ENCODE measurements around the gene OR4D6.
A peak's percentile ranks its signal among the peaks of the same experiment; 100 is the strongest.

The OR4D6 gene

GRCh38 chr11:59426361-59427067 is 30.2 kb upstream of the OR4D6 start, which contains the start of gene OR5A2:
Gene OR5A2 (minus strand): TSS chr11:59426413. CDS start chr11:59422953, 3,460 bp downstream.
- no CpG with 5 or more reads among the region's 5 CpGs for WGBS, 2 donors (ENCODE audit: extremely low coverage in 2 of 2, insufficient read length in 2 of 2, insufficient replicate concordance in 1 of 2)

GRCh38 chr11:59427068-59427382 is 29.7 kb upstream of the OR4D6 start:
- Histone ChIP-seq H3K4me3 (ENCODE audit: low read length in 2 of 2) (no peak overlapping the region), H3K4me1 (ENCODE audit: control insufficient read depth in 2 of 2, insufficient read depth in 1 of 2, low read depth in 1 of 2, low read length in 2 of 2) (peaks cover 6 to 10% of the 10 kb centered on the region in 2 donors), H3K36me3 (replicated peaks in 1 of 2; ENCODE audit: control insufficient read depth in 2 of 2, insufficient read depth in 2 of 2, low read length in 2 of 2) (no peaks in the 10 kb centered on the region), H2AK5ac (ENCODE audit: low read depth, low read length) (no peak overlapping the region), H2BK5ac (ENCODE audit: low read length) (no peak overlapping the region), H2BK15ac (ENCODE audit: low read length) (no peak overlapping the region), H3K4me2 (ENCODE audit: insufficient read depth, low read length, poor library complexity, severe bottlenecking) (no peak overlapping the region), H4K91ac (ENCODE audit: low read depth, low read length, poor library complexity) (no peak overlapping the region), H4K8ac (ENCODE audit: low read depth, low read length) (no peak overlapping the region), H3K9me3 (replicated peaks in 1 of 2; ENCODE audit: control insufficient read depth in 2 of 2, insufficient read depth in 1 of 2, low read depth in 1 of 2, low read length in 2 of 2) (no peaks in the 10 kb centered on the region), H2BK120ac (ENCODE audit: low read depth, low read length) (no peak overlapping the region), H3K14ac (ENCODE audit: low read length) (no peak overlapping the region), H2AFZ (ENCODE audit: low read length) (no peak overlapping the region), H3K18ac (ENCODE audit: low read length) (no peak overlapping the region), H3K79me1 (ENCODE audit: low read depth, low read length) (no peaks in the 10 kb centered on the region), H3K27ac (replicated peaks; ENCODE audit: low read length) (peak overlapping the region; percentile 90), H3K27me3 (ENCODE audit: control insufficient read depth in 3 of 3, insufficient read depth in 3 of 3, low read depth in 1 of 3, low read length in 3 of 3) (no peaks in the 10 kb centered on the region), H3K23ac (ENCODE audit: low read depth, low read length, poor library complexity) (no peak overlapping the region), H2BK12ac (ENCODE audit: low read length) (no peak overlapping the region), H3K4ac (ENCODE audit: low read length) (no peak overlapping the region), H3K9ac (ENCODE audit: low read depth, low read length, poor library complexity) (no peak overlapping the region)
- DNase-seq (ENCODE audit: low spot score): no peak

More at GRCh38 chr11:59426361-59427067, 30.2 kb upstream of the OR4D6 start, which contains the start of gene OR5A2:
- Histone ChIP-seq H4K91ac (ENCODE audit: low read depth, low read length, poor library complexity) (no peak within 1 kb of the TSS), H3K27me3 (ENCODE audit: control insufficient read depth in 3 of 3, insufficient read depth in 3 of 3, low read depth in 1 of 3, low read length in 3 of 3) (no peaks in the 10 kb centered on the region), H3K18ac (ENCODE audit: low read length) (no peak within 1 kb of the TSS), H2AK5ac (ENCODE audit: low read depth, low read length) (no peak within 1 kb of the TSS), H2BK12ac (ENCODE audit: low read length) (no peak within 1 kb of the TSS), H3K23ac (ENCODE audit: low read depth, low read length, poor library complexity) (no peak within 1 kb of the TSS), H3K4me3 (ENCODE audit: low read length in 2 of 2) (no peak within 1 kb of the TSS), H3K4ac (ENCODE audit: low read length) (no peak within 1 kb of the TSS), H2BK120ac (ENCODE audit: low read depth, low read length) (no peak within 1 kb of the TSS), H2AFZ (ENCODE audit: low read length) (peak within 1 kb of the TSS; percentile 66), H4K8ac (ENCODE audit: low read depth, low read length) (no peak within 1 kb of the TSS), H3K9me3 (replicated peaks in 1 of 2; ENCODE audit: control insufficient read depth in 2 of 2, insufficient read depth in 1 of 2, low read depth in 1 of 2, low read length in 2 of 2) (no peaks in the 10 kb centered on the region), H2BK15ac (ENCODE audit: low read length) (no peak within 1 kb of the TSS), H2BK5ac (ENCODE audit: low read length) (no peak within 1 kb of the TSS), H3K79me1 (ENCODE audit: low read depth, low read length) (no peaks in the 10 kb centered on the region), H3K36me3 (replicated peaks in 1 of 2; ENCODE audit: control insufficient read depth in 2 of 2, insufficient read depth in 2 of 2, low read length in 2 of 2) (no peaks in the 10 kb centered on the region), H3K27ac (replicated peaks; ENCODE audit: low read length) (peak within 1 kb of the TSS; percentile 93), H3K14ac (ENCODE audit: low read length) (no peak within 1 kb of the TSS), H3K4me2 (ENCODE audit: insufficient read depth, low read length, poor library complexity, severe bottlenecking) (no peak within 1 kb of the TSS), H3K4me1 (ENCODE audit: control insufficient read depth in 2 of 2, insufficient read depth in 1 of 2, low read depth in 1 of 2, low read length in 2 of 2) (peaks cover 6 to 10% of the 10 kb centered on the region in 2 donors), H3K9ac (ENCODE audit: low read depth, low read length, poor library complexity) (no peak within 1 kb of the TSS)
- peak; percentile 76 for DNase-seq (ENCODE audit: low spot score)

DNA sequence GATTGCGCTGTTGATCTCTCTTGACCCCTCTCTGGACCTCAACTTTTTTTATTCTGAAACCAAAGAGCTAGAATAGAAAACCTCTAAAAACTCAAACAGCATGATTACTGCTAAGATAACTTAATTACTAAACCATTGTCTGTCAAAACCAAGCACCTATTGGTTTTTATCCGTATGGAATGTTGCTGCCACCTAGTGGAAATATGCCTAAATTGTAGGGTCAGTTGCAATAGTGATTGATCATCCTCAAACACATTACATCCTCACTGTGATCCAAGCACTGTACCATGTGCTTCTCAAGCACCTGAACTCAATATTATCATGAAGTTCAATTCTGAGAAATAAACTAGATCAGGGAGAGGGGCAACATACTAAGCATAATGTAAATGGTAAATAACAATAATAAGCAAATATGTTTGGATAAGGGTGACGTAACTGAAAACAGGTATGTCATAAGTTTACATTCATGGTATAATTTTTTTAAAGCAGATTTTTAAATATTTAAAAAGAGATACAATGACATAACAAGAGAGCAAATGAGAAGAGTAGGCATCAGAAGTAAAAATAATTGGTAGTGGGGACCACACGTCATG is 26.7 kb upstream of the OR4D6 start:
- no peak overlapping the region for H2AFZ ChIP-seq (ENCODE audit: low read length)
- no peak overlapping the region for H4K8ac ChIP-seq (ENCODE audit: low read depth, low read length)
- no peak overlapping the region for H3K9ac ChIP-seq (ENCODE audit: low read depth, low read length, poor library complexity)
- H3K27me3 ChIP-seq (ENCODE audit: control insufficient read depth in 3 of 3, insufficient read depth in 3 of 3, low read depth in 1 of 3, low read length in 3 of 3): no peaks in the 10 kb centered on the region
- H3K18ac ChIP-seq (ENCODE audit: low read length): no peak overlapping the region
- no peak overlapping the region for H3K23ac ChIP-seq (ENCODE audit: low read depth, low read length, poor library complexity)
- DNase-seq (ENCODE audit: low spot score): peak; percentile 76
- H2BK12ac ChIP-seq (ENCODE audit: low read length): no peak overlapping the region
- H3K4me2 ChIP-seq (ENCODE audit: insufficient read depth, low read length, poor library complexity, severe bottlenecking): no peak overlapping the region
- H3K4me1 ChIP-seq (ENCODE audit: control insufficient read depth in 2 of 2, insufficient read depth in 1 of 2, low read depth in 1 of 2, low read length in 2 of 2): peaks cover 6% of the 10 kb centered on the region in 2 donors
- no peak overlapping the region for H2BK120ac ChIP-seq (ENCODE audit: low read depth, low read length)
- no peak overlapping the region for H3K27ac ChIP-seq (replicated peaks; ENCODE audit: low read length)
- H2AK5ac ChIP-seq (ENCODE audit: low read depth, low read length): no peak overlapping the region
- no peaks in the 10 kb centered on the region for H3K36me3 ChIP-seq (replicated peaks in 1 of 2; ENCODE audit: control insufficient read depth in 2 of 2, insufficient read depth in 2 of 2, low read length in 2 of 2)
- no peaks in the 10 kb centered on the region for H3K79me1 ChIP-seq (ENCODE audit: low read depth, low read length)
- H2BK5ac ChIP-seq (ENCODE audit: low read length): no peak overlapping the region
- H3K4ac ChIP-seq (ENCODE audit: low read length): no peak overlapping the region
- H3K14ac ChIP-seq (ENCODE audit: low read length): no peak overlapping the region
- no peak overlapping the region for H3K4me3 ChIP-seq (ENCODE audit: low read length in 2 of 2)
- H2BK15ac ChIP-seq (ENCODE audit: low read length): no peak overlapping the region
- no peaks in the 10 kb centered on the region for H3K9me3 ChIP-seq (replicated peaks in 1 of 2; ENCODE audit: control insufficient read depth in 2 of 2, insufficient read depth in 1 of 2, low read depth in 1 of 2, low read length in 2 of 2)
- H4K91ac ChIP-seq (ENCODE audit: low read depth, low read length, poor library complexity): no peak overlapping the region
- WGBS, 2 donors (ENCODE audit: extremely low coverage in 2 of 2, insufficient read length in 2 of 2, insufficient replicate concordance in 1 of 2): no CpG with 5 or more reads among the region's 4 CpGs

DNA sequence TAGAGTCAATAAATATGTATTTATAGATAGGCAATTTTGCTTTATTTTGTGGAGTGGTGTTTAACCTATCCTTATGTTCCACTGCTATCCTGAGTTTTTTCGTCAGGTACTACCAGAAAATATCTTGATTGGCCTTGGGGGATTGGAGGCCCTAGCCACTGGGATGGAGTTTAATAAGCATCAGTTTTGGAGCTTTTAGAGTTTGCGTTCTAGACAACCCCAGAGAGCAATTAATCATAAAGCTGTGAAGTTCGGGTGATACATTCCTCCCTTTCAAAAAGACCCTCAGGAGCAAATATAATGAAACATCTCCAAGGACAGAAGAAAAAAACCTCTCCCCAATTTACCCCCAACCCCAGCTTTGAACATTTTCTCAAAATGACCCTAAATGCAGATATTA is 20.6 kb upstream of the OR4D6 start, which contains the start of gene OR5A1:
TSS of gene OR5A1 (plus strand) at position 301 of the 400 bp plus-strand sequence. CDS start 6,700 bp downstream, outside the sequence.
- H3K27ac ChIP-seq (replicated peaks; ENCODE audit: low read length): no peak within 1 kb of the TSS
- H2AFZ ChIP-seq (ENCODE audit: low read length): no peak within 1 kb of the TSS
- H2BK5ac ChIP-seq (ENCODE audit: low read length): no peak within 1 kb of the TSS
- no peak within 1 kb of the TSS for H2AK5ac ChIP-seq (ENCODE audit: low read depth, low read length)
- H2BK12ac ChIP-seq (ENCODE audit: low read length): no peak within 1 kb of the TSS
- no peak within 1 kb of the TSS for H3K4me2 ChIP-seq (ENCODE audit: insufficient read depth, low read length, poor library complexity, severe bottlenecking)
- no peak within 1 kb of the TSS for H4K8ac ChIP-seq (ENCODE audit: low read depth, low read length)
- H3K23ac ChIP-seq (ENCODE audit: low read depth, low read length, poor library complexity): no peak within 1 kb of the TSS
- H4K91ac ChIP-seq (ENCODE audit: low read depth, low read length, poor library complexity): no peak within 1 kb of the TSS
- no peak within 1 kb of the TSS for H3K18ac ChIP-seq (ENCODE audit: low read length)
- H3K14ac ChIP-seq (ENCODE audit: low read length): no peak within 1 kb of the TSS
- H3K9ac ChIP-seq (ENCODE audit: low read depth, low read length, poor library complexity): no peak within 1 kb of the TSS
- H2BK120ac ChIP-seq (ENCODE audit: low read depth, low read length): no peak within 1 kb of the TSS
- no peaks in the 10 kb centered on the region for H3K79me1 ChIP-seq (ENCODE audit: low read depth, low read length)
- H3K4me3 ChIP-seq (ENCODE audit: low read length in 2 of 2): no peak within 1 kb of the TSS
- no peak within 1 kb of the TSS for H2BK15ac ChIP-seq (ENCODE audit: low read length)
- no peak within 1 kb of the TSS for H3K4ac ChIP-seq (ENCODE audit: low read length)
- H3K27me3 ChIP-seq (ENCODE audit: control insufficient read depth in 3 of 3, insufficient read depth in 3 of 3, low read depth in 1 of 3, low read length in 3 of 3): no peaks in the 10 kb centered on the region
- no CpG with 5 or more reads among the region's 3 CpGs for WGBS, 2 donors (ENCODE audit: extremely low coverage in 2 of 2, insufficient read length in 2 of 2, insufficient replicate concordance in 1 of 2)
- DNase-seq (ENCODE audit: low spot score): no peak
- H3K36me3 ChIP-seq (replicated peaks in 1 of 2; ENCODE audit: control insufficient read depth in 2 of 2, insufficient read depth in 2 of 2, low read length in 2 of 2): no peaks in the 10 kb centered on the region
- no peaks in the 10 kb centered on the region for H3K4me1 ChIP-seq (ENCODE audit: control insufficient read depth in 2 of 2, insufficient read depth in 1 of 2, low read depth in 1 of 2, low read length in 2 of 2)
- no peaks in the 10 kb centered on the region for H3K9me3 ChIP-seq (replicated peaks in 1 of 2; ENCODE audit: control insufficient read depth in 2 of 2, insufficient read depth in 1 of 2, low read depth in 1 of 2, low read length in 2 of 2)
